Measurements from ENCODE around the gene TEX53. TPM values are rescaled to one million over a fixed set of nuclear protein-coding genes. Genes with fewer than 3 reads are reported as not detected.

The TEX53 gene
- total RNA-seq, 6 experiments from 2014 or later, result not detected

- no peak overlapping the region for H3K27ac ChIP-seq
- no peak for DNase-seq
- TF ChIP-seq, protein P1, sequence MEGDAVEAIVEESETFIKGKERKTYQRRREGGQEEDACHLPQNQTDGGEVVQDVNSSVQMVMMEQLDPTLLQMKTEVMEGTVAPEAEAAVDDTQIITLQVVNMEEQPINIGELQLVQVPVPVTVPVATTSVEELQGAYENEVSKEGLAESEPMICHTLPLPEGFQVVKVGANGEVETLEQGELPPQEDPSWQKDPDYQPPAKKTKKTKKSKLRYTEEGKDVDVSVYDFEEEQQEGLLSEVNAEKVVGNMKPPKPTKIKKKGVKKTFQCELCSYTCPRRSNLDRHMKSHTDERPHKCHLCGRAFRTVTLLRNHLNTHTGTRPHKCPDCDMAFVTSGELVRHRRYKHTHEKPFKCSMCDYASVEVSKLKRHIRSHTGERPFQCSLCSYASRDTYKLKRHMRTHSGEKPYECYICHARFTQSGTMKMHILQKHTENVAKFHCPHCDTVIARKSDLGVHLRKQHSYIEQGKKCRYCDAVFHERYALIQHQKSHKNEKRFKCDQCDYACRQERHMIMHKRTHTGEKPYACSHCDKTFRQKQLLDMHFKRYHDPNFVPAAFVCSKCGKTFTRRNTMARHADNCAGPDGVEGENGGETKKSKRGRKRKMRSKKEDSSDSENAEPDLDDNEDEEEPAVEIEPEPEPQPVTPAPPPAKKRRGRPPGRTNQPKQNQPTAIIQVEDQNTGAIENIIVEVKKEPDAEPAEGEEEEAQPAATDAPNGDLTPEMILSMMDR (IDR thresholded peaks at IDR 0.05), result no peak
- no peak for TF ChIP-seq POLR2A (IDR thresholded peaks at IDR 0.05)
- no peaks in the 10 kb centered on the region for H3K27me3 ChIP-seq
- no peaks in the 10 kb centered on the region for H3K4me1 ChIP-seq
- H3K9me3 ChIP-seq, result no peaks in the 10 kb centered on the region
- no peak overlapping the region for H3K4me3 ChIP-seq
- no peaks in the 10 kb centered on the region for H3K36me3 ChIP-seq
- ATAC-seq, result no peak
- intact Hi-C loops (cut with DNase I), result no loop called here
Observed at GRCh38 chr9:114691956-114692295, 34.3 kb upstream of the TEX53 start.

- Histone ChIP-seq H3K4me1 (no peaks in the 10 kb centered on the region), H3K4me3 (no peak overlapping the region), H3K9me3 (no peaks in the 10 kb centered on the region), H3K27me3 (no peaks in the 10 kb centered on the region), H3K27ac (no peak overlapping the region), H3K36me3 (no peaks in the 10 kb centered on the region)
- intact Hi-C loops (cut with DNase I), result no loop called here
- 74% methylated on average over 7 of the region's 11 CpGs for WGBS (ENCODE audit: insufficient coverage, low coverage, low lambda C conversion rate, missing lambda C conversion rate)
- TF ChIP-seq POLR2A (IDR thresholded peaks at IDR 0.05), result no peak
- TF ChIP-seq, protein P1 (IDR thresholded peaks at IDR 0.05), result no peak
- no peak for ATAC-seq
- DNase-seq, result no peak
Observed at GRCh38 chr9:114691046-114691955, 33.7 kb upstream of the TEX53 start.

- ATAC-seq, result no peak
- Histone ChIP-seq H3K9me3 (no peaks in the 10 kb centered on the region), H3K4me3 (no peak overlapping the region), H3K36me3 (no peaks in the 10 kb centered on the region), H3K4me1 (no peaks in the 10 kb centered on the region), H3K27me3 (no peaks in the 10 kb centered on the region), H3K27ac (no peak overlapping the region)
- WGBS (ENCODE audit: insufficient coverage, low coverage, low lambda C conversion rate, missing lambda C conversion rate), result 83% methylated on average over 4 of the region's 4 CpGs
- TF ChIP-seq, protein P1 (IDR thresholded peaks at IDR 0.05), result no peak
- TF ChIP-seq POLR2A (IDR thresholded peaks at IDR 0.05), result no peak
- DNase-seq, result no peak
- intact Hi-C loops (cut with DNase I), result no loop called here
Observed at GRCh38 chr9:114690308-114690707, 32.7 kb upstream of the TEX53 start.

GRCh38 chr9:114689813-114690212, 32.2 kb upstream of the TEX53 start:
- intact Hi-C loops (cut with DNase I), result no loop called here

More at GRCh38 chr9:114689813-114690212, 32.2 kb upstream of the TEX53 start:
- Histone ChIP-seq H3K27me3 (no peaks in the 10 kb centered on the region), H3K27ac (no peak overlapping the region), H3K36me3 (no peaks in the 10 kb centered on the region), H3K4me3 (no peak overlapping the region), H3K4me1 (no peaks in the 10 kb centered on the region), H3K9me3 (no peaks in the 10 kb centered on the region)
- WGBS (ENCODE audit: insufficient coverage, low coverage, low lambda C conversion rate, missing lambda C conversion rate), result 75% methylated on average over 7 of the region's 7 CpGs
- TF ChIP-seq, protein P1 (IDR thresholded peaks at IDR 0.05), result no peak
- TF ChIP-seq POLR2A (IDR thresholded peaks at IDR 0.05), result no peak
- no peak for DNase-seq
- ATAC-seq, result no peak

All from right lobe of liver (tissue), 6 donors.